ENCODE measurements around the gene SEMA3B. TPM values are rescaled to one million over a fixed set of nuclear protein-coding genes. Genes with fewer than 3 reads are reported as not detected.

Gene SEMA3B
- total RNA-seq, 1 experiment from 2014 or later = 6.4 TPM

GRCh38 chr3:50319181-50319893 lies 50.4 kb downstream of the SEMA3B start:
- Histone ChIP-seq H4K91ac (ENCODE audit: insufficient read length, low read depth, low read length) (no peak overlapping the region), H3K79me2 (ENCODE audit: insufficient read depth, low read length) (peaks cover 5% of the 10 kb centered on the region; the same call in 1 of the 2 replicates), H4K5ac (ENCODE audit: insufficient read length, low read depth, low read length) (no peak overlapping the region), H3K56ac (ENCODE audit: insufficient read length, low read depth, low read length) (no peak overlapping the region), H3K27ac (ENCODE audit: insufficient read length, low read depth, low read length) (no peak overlapping the region), H4K20me1 (ENCODE audit: control insufficient read depth, insufficient read depth, insufficient read length) (no peaks in the 10 kb centered on the region), H3K18ac (ENCODE audit: insufficient read length, low read depth, low read length) (no peak overlapping the region), H3K23me2 (ENCODE audit: insufficient read length, low read depth, low read length, poor library complexity, severe bottlenecking) (peaks cover 15% of the 10 kb centered on the region), H2BK20ac (ENCODE audit: low read depth, low read length, poor library complexity, severe bottlenecking) (no peak overlapping the region), H4K8ac (replicated peaks; ENCODE audit: insufficient read length, low read depth, low read length) (no peak overlapping the region), H3K9me3 (ENCODE audit: control insufficient read depth, low read depth, low read length) (no peaks in the 10 kb centered on the region), H2BK15ac (ENCODE audit: low read depth, low read length) (no peak overlapping the region), H3T11ph (ENCODE audit: low read length) (no peak overlapping the region), H3K27me3 (ENCODE audit: insufficient read depth, low read length) (no peaks in the 10 kb centered on the region), H2BK120ac (ENCODE audit: low read depth, low read length, poor library complexity, severe bottlenecking) (no peak overlapping the region), H3K79me1 (ENCODE audit: insufficient read depth, low read depth, low read length, poor library complexity, severe bottlenecking) (no peaks in the 10 kb centered on the region), H3K4me1 (ENCODE audit: insufficient read depth, low read length) (peaks cover 6% of the 10 kb centered on the region; the same call in 1 of the 2 replicates), H3K4me2 (ENCODE audit: insufficient read depth, insufficient read length, low read length) (no peak overlapping the region), H2BK12ac (ENCODE audit: insufficient read length, low read depth, low read length) (no peak overlapping the region), H2AK5ac (ENCODE audit: insufficient read length, low read length) (no peak overlapping the region), H3K9ac (ENCODE audit: extremely low read depth, insufficient read length, low read length) (no peak overlapping the region), H2AFZ (ENCODE audit: low read length) (no peak overlapping the region), H3K23ac (ENCODE audit: insufficient read length, low read depth, low read length) (no peak overlapping the region), H3K4ac (ENCODE audit: low read depth, low read length) (no peak overlapping the region), H3K14ac (ENCODE audit: insufficient read depth, low read length) (no peak overlapping the region), H2BK5ac (ENCODE audit: insufficient read length, low read length) (no peak overlapping the region)
- Mint-ChIP-seq H3K27ac (no peak overlapping the region), H3K4me1 (peaks cover 22 to 36% of the 10 kb centered on the region in 2 experiments), H3K27me3 (ENCODE audit: low read depth) (no peaks in the 10 kb centered on the region), H3K9me3 (no peaks in the 10 kb centered on the region), H3K4me3 (peak overlapping the region; percentile 85 to 97), H3K36me3 (ENCODE audit: insufficient read depth in 1 of 3, low read depth in 3 of 3) (peaks cover 40 to 55% (median 47%) of the 10 kb centered on the region in 3 experiments)
- no peak for TF ChIP-seq CTCF (conservative IDR thresholded peaks at IDR 0.05)
- WGBS (ENCODE audit: extremely low coverage, insufficient read length, low lambda C conversion rate) = no CpG with 5 or more reads among the region's 16 CpGs
- DNase-seq = no peak
